Neural cell (in vitro differentiated cells): Measurements from ENCODE around the gene KCNIP4. TPM values are rescaled to one million over a fixed set of nuclear protein-coding genes. Genes with fewer than 3 reads are reported as not detected.

Experiments used
- H2AFZ ChIP-seq: fragments of 200-600, 300-800 bp; sonication (generic), shearing (Covaris generic); 2 replicates; pipeline ENCODE4 v1.6.0; 2014; ENCODE audit warnings: low read depth, mild to moderate bottlenecking, antibody characterized with exemption, low read length, moderate library complexity
- H3F3A ChIP-seq: fragments of 200-600 bp; shearing (Covaris generic); 2 replicates; pipeline ENCODE4 v1.6.1; 2016; ENCODE audit warnings: mild to moderate bottlenecking, moderate library complexity, mixed read lengths, antibody characterized with exemption, low read length; ENCODE audit not compliant: insufficient read depth, poor library complexity, severe bottlenecking
- H3K27ac ChIP-seq: fragments of 200-600, 300-800 bp; sonication (generic), shearing (Covaris generic); 2 replicates; pipeline ENCODE4 v1.5.1; 2014; ENCODE audit warnings: mild to moderate bottlenecking, low read length, moderate library complexity
- H3K27me3 ChIP-seq: fragments of 300-800, 200-600 bp; sonication (generic), shearing (Covaris generic); 2 replicates; pipeline ENCODE4 v1.6.0; 2014; ENCODE audit warnings: mild to moderate bottlenecking, low read depth, low read length, moderate library complexity; ENCODE audit not compliant: insufficient read depth
- H3K36me3 ChIP-seq: fragments of 300-800, 200-600 bp; sonication (generic), shearing (Covaris generic); 2 replicates; pipeline ENCODE4 v1.5.1; 2014; ENCODE audit warnings: mild to moderate bottlenecking, antibody characterized with exemption, low read length, moderate library complexity; ENCODE audit not compliant: insufficient read depth
- H3K4me2 ChIP-seq: fragments of 300-800, 200-600 bp; sonication (generic), shearing (Covaris generic); 2 replicates; pipeline ENCODE4 v1.6.0; 2014; ENCODE audit warnings: mild to moderate bottlenecking, low read length
- H3K4me3 ChIP-seq: fragments of 300-800, 200-600 bp; sonication (generic), shearing (Covaris generic); 2 replicates; pipeline ENCODE4 v1.5.1; 2014; ENCODE audit warnings: mild to moderate bottlenecking, low read length, moderate library complexity
- H3K79me2 ChIP-seq: fragments of 200-600 bp; shearing (Covaris generic); replicated peaks from 2 replicates; pipeline ENCODE4 v1.6.0; 2014; ENCODE audit warnings: mild to moderate bottlenecking, low read length, moderate library complexity; ENCODE audit not compliant: insufficient read depth
- H3K9ac ChIP-seq: fragments of 300-800, 200-600 bp; sonication (generic), shearing (Covaris generic); 2 replicates; pipeline ENCODE4 v1.6.1; 2016; ENCODE audit warnings: mild to moderate bottlenecking, low read length, mixed read lengths
- H3K9me2 ChIP-seq: fragments of 200-600 bp; shearing (Covaris generic); 2 replicates; pipeline ENCODE4 v1.6.1; 2016; ENCODE audit warnings: mild to moderate bottlenecking, low read length, mixed read lengths; ENCODE audit not compliant: insufficient read depth
- H3K9me3 ChIP-seq: fragments of 200-600, 300-800 bp; sonication (generic), shearing (Covaris generic); 2 replicates; pipeline ENCODE4 v1.6.1; 2016; ENCODE audit warnings: mild to moderate bottlenecking, mixed run types, low read length, moderate library complexity, mixed read lengths
- H4K20me1 ChIP-seq: fragments of 200-600 bp; shearing (Covaris generic); 2 replicates; pipeline ENCODE4 v1.6.1; 2016; ENCODE audit warnings: mild to moderate bottlenecking, mixed run types; ENCODE audit not compliant: insufficient read depth
- EP300 ChIP-seq: fragments of 450-650 bp; conservative IDR thresholded peaks from 2 replicates; pipeline ENCODE4 v1.6.1; 2014; ENCODE audit warnings: antibody characterized with exemption, mild to moderate bottlenecking, moderate library complexity; ENCODE audit not compliant: poor library complexity, severe bottlenecking
- EZH2 ChIP-seq: fragments of 200-600, 300-800 bp; shearing (Covaris generic), sonication (generic); IDR thresholded peaks from 2 replicates; pipeline ENCODE4 v1.6.1; 2014; ENCODE audit warnings: antibody characterized with exemption, low read length, borderline replicate concordance, mild to moderate bottlenecking; ENCODE audit not compliant: insufficient read depth, poor library complexity, severe bottlenecking
- MXI1 ChIP-seq: fragments of 450-650 bp; conservative IDR thresholded peaks from 2 replicates; pipeline ENCODE4 v1.6.1; 2014; ENCODE audit warnings: antibody characterized with exemption, mild to moderate bottlenecking; ENCODE audit not compliant: poor library complexity, severe bottlenecking
- POLR2AphosphoS5 ChIP-seq: IDR thresholded peaks from 2 replicates; pipeline ENCODE4 v1.6.1; 2012
- RAD21 ChIP-seq: fragments of 450-650 bp; conservative IDR thresholded peaks from 2 replicates; pipeline ENCODE4 v1.6.1; 2014; ENCODE audit warnings: antibody characterized with exemption, mild to moderate bottlenecking, moderate library complexity
- SMC3 ChIP-seq: fragments of 450-650 bp; conservative IDR thresholded peaks from 2 replicates; pipeline ENCODE4 v1.6.1; 2014; ENCODE audit warnings: antibody characterized with exemption, mild to moderate bottlenecking, moderate library complexity; ENCODE audit not compliant: poor library complexity
- TAF1 ChIP-seq: IDR thresholded peaks from 2 replicates; pipeline ENCODE4 v1.6.1; 2012; ENCODE audit warnings: low read depth
- polyA plus RNA-seq: library from polyadenylated mRNA; depleted of rRNA; stranded (reverse); fragments of >200 nt; gene quantifications from 2 replicates; pipeline ENCODE4 v1.2.3, GENCODE V29; 2014
- TF ChIP-seq, protein P1 (sequence below): IDR thresholded peaks from 2 replicates; pipeline ENCODE4 v1.6.1; 2012; ENCODE audit warnings: borderline replicate concordance
- TF ChIP-seq, protein P2 (sequence below): fragments of 450-650 bp; IDR thresholded peaks from 2 replicates; pipeline ENCODE4 v1.5.1; 2014; ENCODE audit warnings: antibody characterized with exemption, mild to moderate bottlenecking, moderate library complexity; ENCODE audit not compliant: poor library complexity, severe bottlenecking

The KCNIP4 gene
- polyA plus RNA-seq, 1 donor from 2014 or later = 22.8 TPM

DNA sequence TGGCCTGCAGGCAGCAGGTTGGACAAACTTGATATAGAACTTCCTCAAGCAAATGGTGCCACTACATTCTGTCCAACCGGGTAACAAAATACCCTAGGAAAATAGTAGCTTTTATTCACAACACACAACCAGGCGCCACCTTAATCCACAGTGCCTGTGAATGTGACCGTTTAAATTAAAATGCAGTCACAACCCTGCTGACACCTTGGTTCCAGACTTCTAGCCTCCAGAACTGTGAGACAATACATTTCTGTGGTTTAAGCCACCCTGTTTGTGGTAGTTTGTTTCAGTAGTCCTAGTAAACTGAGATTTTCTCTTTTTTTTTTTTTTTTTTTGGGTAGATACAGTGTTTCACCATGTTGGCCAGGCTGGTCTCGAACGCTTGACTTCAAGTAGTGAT lies 672.5 kb downstream of the KCNIP4 start:
- H3K9ac ChIP-seq = no peak overlapping the region
- H3K36me3 ChIP-seq = no peaks in the 10 kb centered on the region
- no peaks in the 10 kb centered on the region for H3F3A ChIP-seq
- no peaks in the 10 kb centered on the region for H3K9me3 ChIP-seq
- no peak overlapping the region for H2AFZ ChIP-seq
- no peaks in the 10 kb centered on the region for H4K20me1 ChIP-seq
- no peak for TF ChIP-seq POLR2AphosphoS5
- TF ChIP-seq, protein P1, sequence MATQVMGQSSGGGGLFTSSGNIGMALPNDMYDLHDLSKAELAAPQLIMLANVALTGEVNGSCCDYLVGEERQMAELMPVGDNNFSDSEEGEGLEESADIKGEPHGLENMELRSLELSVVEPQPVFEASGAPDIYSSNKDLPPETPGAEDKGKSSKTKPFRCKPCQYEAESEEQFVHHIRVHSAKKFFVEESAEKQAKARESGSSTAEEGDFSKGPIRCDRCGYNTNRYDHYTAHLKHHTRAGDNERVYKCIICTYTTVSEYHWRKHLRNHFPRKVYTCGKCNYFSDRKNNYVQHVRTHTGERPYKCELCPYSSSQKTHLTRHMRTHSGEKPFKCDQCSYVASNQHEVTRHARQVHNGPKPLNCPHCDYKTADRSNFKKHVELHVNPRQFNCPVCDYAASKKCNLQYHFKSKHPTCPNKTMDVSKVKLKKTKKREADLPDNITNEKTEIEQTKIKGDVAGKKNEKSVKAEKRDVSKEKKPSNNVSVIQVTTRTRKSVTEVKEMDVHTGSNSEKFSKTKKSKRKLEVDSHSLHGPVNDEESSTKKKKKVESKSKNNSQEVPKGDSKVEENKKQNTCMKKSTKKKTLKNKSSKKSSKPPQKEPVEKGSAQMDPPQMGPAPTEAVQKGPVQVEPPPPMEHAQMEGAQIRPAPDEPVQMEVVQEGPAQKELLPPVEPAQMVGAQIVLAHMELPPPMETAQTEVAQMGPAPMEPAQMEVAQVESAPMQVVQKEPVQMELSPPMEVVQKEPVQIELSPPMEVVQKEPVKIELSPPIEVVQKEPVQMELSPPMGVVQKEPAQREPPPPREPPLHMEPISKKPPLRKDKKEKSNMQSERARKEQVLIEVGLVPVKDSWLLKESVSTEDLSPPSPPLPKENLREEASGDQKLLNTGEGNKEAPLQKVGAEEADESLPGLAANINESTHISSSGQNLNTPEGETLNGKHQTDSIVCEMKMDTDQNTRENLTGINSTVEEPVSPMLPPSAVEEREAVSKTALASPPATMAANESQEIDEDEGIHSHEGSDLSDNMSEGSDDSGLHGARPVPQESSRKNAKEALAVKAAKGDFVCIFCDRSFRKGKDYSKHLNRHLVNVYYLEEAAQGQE = no peak
- TF ChIP-seq SMC3 = no peak
- TF ChIP-seq MXI1 = no peak
- no peak for TF ChIP-seq TAF1
- TF ChIP-seq EZH2 = no peak
- TF ChIP-seq EP300 = no peak
- TF ChIP-seq, protein P2, sequence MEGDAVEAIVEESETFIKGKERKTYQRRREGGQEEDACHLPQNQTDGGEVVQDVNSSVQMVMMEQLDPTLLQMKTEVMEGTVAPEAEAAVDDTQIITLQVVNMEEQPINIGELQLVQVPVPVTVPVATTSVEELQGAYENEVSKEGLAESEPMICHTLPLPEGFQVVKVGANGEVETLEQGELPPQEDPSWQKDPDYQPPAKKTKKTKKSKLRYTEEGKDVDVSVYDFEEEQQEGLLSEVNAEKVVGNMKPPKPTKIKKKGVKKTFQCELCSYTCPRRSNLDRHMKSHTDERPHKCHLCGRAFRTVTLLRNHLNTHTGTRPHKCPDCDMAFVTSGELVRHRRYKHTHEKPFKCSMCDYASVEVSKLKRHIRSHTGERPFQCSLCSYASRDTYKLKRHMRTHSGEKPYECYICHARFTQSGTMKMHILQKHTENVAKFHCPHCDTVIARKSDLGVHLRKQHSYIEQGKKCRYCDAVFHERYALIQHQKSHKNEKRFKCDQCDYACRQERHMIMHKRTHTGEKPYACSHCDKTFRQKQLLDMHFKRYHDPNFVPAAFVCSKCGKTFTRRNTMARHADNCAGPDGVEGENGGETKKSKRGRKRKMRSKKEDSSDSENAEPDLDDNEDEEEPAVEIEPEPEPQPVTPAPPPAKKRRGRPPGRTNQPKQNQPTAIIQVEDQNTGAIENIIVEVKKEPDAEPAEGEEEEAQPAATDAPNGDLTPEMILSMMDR = no peak
- no peak for TF ChIP-seq RAD21
- no peaks in the 10 kb centered on the region for H3K79me2 ChIP-seq
- no peak overlapping the region for H3K27ac ChIP-seq
- H3K9me2 ChIP-seq = no peaks in the 10 kb centered on the region
- H3K4me2 ChIP-seq = no peak overlapping the region
- no peak overlapping the region for H3K4me3 ChIP-seq
- no peaks in the 10 kb centered on the region for H3K27me3 ChIP-seq

DNA sequence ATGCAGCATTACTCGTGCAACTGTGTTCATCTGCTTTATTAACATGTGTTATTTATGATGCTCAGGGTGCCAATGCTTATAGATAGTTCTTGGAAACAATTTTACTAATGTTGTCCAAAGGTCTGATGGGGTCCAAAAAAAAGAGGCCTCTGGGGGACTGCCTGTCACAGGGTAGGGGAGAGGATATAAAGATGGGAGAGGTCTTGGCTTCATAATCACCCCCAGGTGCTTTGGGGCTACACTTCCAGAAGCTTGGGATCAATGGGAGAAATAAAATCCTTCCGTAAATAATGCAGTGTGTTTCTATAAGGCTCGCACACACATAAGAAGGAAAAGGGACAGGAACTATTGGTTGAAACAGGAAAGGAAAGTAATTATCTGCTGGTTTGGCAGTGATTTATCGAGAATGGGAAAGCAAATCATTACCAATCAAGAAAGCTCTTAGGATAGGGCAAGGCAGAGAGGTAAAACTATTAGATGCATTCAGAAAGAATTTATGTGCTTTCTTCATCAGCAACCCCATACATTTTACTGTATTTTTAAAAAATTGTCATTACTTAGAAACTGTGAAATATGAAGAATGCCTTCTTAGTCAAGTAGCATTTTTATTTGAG lies 677.0 kb downstream of the KCNIP4 start:
- Histone ChIP-seq H3F3A (no peaks in the 10 kb centered on the region), H3K9me3 (no peaks in the 10 kb centered on the region), H3K9ac (no peak overlapping the region), H3K4me2 (no peak overlapping the region), H3K36me3 (no peaks in the 10 kb centered on the region), H3K27me3 (no peaks in the 10 kb centered on the region), H3K9me2 (no peaks in the 10 kb centered on the region), H3K4me3 (no peak overlapping the region), H2AFZ (no peak overlapping the region), H3K27ac (no peak overlapping the region), H4K20me1 (no peaks in the 10 kb centered on the region), H3K79me2 (no peaks in the 10 kb centered on the region)
- TF ChIP-seq MXI1 = no peak
- TF ChIP-seq, protein P1 = no peak
- no peak for TF ChIP-seq EZH2
- TF ChIP-seq, protein P2 = no peak
- no peak for TF ChIP-seq TAF1
- no peak for TF ChIP-seq SMC3
- TF ChIP-seq RAD21 = no peak
- TF ChIP-seq EP300 = no peak
- TF ChIP-seq POLR2AphosphoS5 = no peak
